Stimulated activated CD4-positive, alpha-beta T cell treated with anti-CD3 and anti-CD28 coated beads, TNF-alpha, amount 100 ng/mL, for 4 hours (primary cell): Measurements from ENCODE around the gene NET1.
"Not testable (repeated sequence)": the region's sequence is repeated elsewhere in the genome, so short reads cannot be mapped to it uniquely, and the experiment has no call there.

ENCODE experiments used
- DNase-seq, 3 experiments: peaks; one replicate each; pipeline ENCODE4 v3.0.0-alpha.2; 2020; ENCODE audit warnings: low read depth in 3 of 3

Gene NET1

GRCh38 chr10:5465976-5466450, 53.7 kb downstream of the NET1 start:
- no peak for DNase-seq

GRCh38 chr10:5466451-5467206, 54.3 kb downstream of the NET1 start:
- no peak for DNase-seq

GRCh38 chr10:5467207-5467535, 54.8 kb downstream of the NET1 start:
- no peak for DNase-seq

GRCh38 chr10:5467634-5468255, 55.4 kb downstream of the NET1 start:
- no peak for DNase-seq

GRCh38 chr10:5468262-5469106, 56.1 kb downstream of the NET1 start:
- no peak for DNase-seq

GRCh38 chr10:5469353-5470061, 57.1 kb downstream of the NET1 start:
- no peak for DNase-seq

- DNase-seq: no peak
Measured at GRCh38 chr10:5470062-5470751, 57.9 kb downstream of the NET1 start.

GRCh38 chr10:5474642-5475041, 62.3 kb downstream of the NET1 start:
- DNase-seq: not testable (repeated sequence)

- DNase-seq: not testable (repeated sequence)
Measured at GRCh38 chr10:5475088-5475487, 62.7 kb downstream of the NET1 start.

- not testable (repeated sequence) for DNase-seq
Measured at GRCh38 chr10:5475974-5476807, 63.8 kb downstream of the NET1 start.

- DNase-seq: no peak
Measured at GRCh38 chr10:5476918-5477525, 64.7 kb downstream of the NET1 start.

- no peak for DNase-seq
Measured at GRCh38 chr10:5477948-5478693, 65.8 kb downstream of the NET1 start.

GRCh38 chr10:5478694-5479305, 66.4 kb downstream of the NET1 start:
- no peak for DNase-seq

- DNase-seq: no peak
Measured at GRCh38 chr10:5479481-5480161, 67.3 kb downstream of the NET1 start.

GRCh38 chr10:5480162-5480941, 68.0 kb downstream of the NET1 start:
- no peak for DNase-seq

GRCh38 chr10:5481121-5481520, 68.8 kb downstream of the NET1 start:
- DNase-seq: no peak

GRCh38 chr10:5482016-5482415, 69.7 kb downstream of the NET1 start:
- DNase-seq: no peak
